GM18526 (cell line): ENCODE data around the gene MCM9.

Source experiments
- POLR2A ChIP-seq: IDR thresholded peaks from 3 replicates; pipeline ENCODE4 v1.6.1; 2011; ENCODE audit not compliant: insufficient read length; ENCODE audit errors: extremely low read depth

Gene MCM9

DNA sequence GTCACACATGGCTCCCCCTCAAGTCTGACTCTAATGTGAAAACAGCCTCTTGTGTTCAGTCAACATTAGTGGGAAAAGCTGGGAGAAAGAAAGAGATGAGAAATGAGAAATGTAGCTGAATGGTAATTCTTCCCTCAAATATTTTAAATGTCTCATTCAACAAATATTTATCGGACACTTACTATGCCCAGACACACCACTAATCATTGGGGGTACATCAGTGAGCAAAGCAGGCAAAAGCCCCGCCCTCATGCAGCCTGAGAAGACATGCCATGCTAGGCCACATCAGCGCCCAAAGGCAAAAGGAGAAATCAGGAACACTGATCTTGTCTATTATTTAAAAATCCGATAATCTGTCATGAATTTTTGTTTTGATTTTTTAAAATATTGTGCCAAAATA, 130.9 kb downstream of the MCM9 start:
- no peak for TF ChIP-seq POLR2A

DNA sequence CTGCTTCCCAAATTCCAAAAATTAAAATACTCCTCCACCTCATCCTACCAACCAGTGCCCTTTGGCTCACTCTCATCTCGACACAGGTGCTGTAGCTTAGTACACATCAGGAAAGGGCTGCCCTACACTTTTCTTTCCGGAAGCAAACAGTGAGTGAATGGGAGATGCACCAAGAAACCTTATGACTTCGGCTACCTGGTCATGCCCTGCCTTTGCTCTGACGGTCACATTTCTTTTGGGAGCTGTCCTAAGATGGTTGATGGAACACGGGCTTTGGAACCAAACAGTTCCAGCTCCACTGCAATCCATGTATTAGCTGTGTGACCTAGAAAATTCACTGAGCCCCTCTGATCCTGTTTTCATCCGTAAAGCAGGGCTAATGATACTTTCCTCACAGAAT, 133.7 kb downstream of the MCM9 start:
- no peak for TF ChIP-seq POLR2A

DNA sequence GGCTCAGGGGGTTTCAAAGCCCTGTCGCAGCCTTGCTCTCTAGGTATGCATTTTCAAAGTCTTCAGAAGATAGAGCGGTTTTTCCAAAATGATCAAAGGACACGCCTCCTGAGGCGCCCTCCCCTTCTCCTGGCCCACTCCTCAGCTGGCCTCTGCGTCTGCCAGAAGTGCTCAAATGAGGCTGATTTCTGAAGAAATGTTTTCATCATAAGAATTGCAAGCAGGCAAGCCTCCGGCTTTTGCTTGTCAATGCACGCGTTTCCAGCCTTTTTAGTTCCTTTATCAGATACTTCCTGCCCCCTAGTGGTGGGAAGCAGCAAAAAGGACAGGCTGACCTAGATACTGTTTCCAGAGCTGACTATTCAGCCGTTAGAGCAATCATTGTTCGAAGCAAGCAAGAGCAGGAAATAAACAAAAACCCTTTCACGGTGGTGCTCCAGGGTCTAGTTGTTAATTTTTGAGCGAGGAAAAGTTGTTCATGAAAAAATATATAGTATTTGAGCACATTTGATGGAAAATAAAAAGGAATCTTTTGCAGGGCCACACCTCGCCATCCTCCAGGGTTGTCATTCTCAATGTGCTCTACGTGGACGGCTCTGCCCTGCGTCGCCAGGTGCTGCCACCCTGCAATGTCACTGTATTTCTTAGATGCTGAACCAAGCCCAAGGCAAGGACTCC, 134.4 kb downstream of the MCM9 start:
- TF ChIP-seq POLR2A: no peak

DNA sequence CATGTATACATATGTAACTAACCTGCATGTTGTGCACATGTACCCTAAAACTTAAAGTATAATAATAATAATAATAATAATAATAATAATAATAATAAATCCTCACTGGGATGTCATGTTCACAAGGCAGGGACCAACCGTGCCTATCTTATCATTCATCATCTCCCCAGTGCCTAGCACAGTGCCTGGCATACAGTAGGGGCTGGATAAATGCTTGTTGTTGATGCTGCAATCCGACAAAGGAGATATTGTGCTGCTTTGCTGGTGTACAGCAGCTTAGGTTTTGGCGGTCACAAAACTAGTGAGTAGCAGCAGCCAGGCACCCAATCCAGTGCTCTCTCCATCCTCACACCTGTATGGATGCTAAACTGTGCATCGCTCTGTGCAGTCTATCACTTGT, 135.1 kb downstream of the MCM9 start:
- no peak for TF ChIP-seq POLR2A

DNA sequence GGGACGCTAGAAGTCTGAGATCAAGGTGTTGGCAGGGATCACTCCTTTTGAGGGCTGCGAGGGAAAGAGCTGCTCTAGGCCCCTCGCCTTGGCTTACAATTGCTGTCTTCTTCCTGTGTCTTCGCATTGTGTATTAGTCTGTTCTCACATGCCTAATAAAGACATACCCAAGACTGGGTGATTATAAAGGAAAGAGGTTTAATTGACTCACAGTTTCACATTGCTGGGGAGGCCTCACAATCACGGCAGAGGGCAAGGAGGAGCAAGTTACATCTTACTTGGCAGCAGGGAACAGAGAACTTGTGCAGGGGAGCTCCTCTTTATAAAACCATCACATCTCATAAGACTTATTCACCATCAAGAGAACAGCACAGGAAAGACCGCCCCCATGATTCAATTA, 143.5 kb downstream of the MCM9 start:
- no peak for TF ChIP-seq POLR2A

DNA sequence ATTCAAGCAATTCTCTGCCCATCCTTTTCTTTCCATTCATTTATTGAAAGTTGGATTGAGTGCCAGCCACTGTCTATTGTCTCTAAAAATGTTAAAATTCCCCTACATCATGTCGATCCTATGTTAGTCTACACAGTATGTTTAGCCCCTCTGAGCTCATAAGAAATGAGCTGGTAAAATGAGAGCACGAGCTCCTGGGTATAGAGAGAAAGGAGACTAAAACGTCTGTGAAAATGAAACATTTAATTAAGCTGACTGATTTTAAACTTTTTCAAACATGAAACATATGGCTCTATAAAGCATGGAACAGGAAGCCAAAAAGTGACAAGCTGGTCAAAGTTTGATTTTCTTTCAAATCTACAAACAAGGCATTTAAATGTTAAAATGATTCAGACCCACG, 145.0 kb downstream of the MCM9 start:
- no peak for TF ChIP-seq POLR2A

DNA sequence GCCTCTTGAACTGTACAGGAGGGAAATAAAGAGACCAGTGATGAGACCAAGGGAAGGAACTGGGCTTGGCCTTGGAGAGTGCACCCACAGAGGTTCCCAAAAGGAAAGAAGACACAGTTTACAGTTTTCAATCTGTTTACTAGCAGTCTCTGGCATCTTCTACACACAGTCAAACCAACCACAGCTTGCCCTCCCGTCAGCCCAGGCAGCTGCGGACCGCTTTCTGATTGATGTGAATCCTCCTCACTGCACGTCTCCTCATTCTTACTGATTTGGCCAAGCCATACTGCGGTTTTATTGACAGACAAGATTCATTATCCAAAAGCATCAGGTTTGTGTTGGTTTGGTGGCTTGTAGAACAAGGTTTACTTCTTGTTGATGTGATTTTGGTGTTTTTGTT, 145.5 kb downstream of the MCM9 start:
- TF ChIP-seq POLR2A: no peak

DNA sequence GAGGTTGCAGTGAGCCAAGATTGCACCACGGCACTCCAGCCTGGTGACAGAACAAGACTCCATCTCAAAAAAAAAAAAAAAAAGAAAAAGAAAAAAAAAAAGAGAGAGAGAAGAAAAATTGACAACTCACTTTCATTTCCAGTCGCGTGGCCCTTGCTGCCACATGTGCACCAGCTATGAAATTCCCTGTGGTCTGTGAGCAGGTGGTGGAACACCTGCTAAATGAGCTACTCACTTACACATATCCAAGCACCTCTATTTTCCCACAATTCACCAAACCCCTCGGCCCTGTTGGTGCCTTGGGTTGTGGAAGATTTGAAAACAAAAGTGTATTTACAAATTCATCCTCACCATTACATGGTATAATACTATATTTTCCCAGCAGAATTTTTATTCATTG, 146.3 kb downstream of the MCM9 start:
- no peak for TF ChIP-seq POLR2A

DNA sequence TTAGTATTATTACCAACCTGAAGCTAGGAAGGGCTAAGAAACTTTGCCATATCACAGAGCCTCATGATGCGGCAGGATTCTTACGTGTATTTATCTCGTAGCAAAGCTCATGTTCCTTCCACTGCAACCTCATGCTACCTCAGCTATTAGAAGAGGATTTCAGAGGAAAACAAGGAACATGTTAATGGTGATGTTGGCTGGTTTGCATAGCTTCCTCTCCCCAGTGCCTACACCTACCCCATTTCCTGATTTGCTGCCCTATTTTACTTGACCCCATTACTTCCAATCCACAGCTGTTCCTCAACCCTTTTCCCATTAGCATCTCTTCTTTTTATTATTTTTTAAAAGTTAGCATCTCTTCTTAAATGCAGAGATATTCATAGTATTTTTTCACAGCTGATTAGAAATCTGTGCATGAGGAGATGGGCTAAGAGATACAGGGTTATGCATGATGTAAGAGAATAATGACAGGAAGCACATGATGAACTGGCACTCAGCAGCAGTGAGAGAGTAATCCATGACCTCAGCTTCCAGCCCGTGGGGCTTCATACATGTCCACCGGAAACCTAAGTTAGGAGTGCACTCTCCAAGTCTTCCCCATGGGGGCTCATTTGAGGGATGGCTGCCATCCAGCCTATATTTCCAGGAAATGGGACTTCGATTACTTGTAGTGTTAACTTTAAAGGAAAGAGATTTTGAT, 147.1 kb downstream of the MCM9 start:
- TF ChIP-seq POLR2A: no peak

DNA sequence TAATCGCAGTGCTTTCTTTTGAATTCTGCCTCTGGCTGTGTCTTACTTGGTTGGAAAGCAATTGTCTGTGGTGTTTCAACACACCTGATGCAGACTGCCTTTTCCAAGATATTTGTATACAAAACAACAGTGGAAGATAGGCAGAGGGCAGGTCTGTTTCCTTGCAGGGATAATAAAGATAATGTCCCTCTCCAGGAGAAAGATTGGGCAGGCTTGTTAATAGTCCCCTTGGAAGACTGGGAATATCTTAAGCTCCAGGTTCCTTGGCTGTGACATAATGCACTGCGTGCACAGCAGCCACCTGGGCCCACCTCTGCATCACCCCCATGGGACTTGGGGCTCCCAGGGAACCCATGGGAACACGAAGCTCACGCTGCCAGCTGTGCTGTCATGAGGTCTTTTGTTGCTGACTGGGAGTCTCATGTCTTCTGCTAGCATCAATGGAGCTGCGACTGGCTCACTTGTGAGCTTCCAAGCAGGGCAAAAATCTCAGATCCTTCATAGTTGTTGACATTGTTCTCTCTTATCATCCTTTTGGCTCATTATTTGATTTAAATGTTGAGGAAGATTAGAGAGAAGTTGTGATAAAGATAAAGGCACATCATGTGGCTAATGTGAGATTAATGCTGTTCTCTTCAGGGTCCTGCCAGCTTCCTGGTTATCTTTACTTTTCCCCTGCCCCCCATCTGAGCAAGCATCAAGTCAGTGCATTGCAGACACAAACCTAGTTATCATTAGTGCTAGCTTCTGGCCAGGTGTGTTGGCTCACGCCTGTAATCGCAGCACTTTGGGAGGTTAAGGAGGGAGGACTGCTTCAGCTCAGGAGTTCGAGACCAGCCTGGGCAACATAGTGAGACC, 148.1 kb downstream of the MCM9 start:
- TF ChIP-seq POLR2A: no peak

DNA sequence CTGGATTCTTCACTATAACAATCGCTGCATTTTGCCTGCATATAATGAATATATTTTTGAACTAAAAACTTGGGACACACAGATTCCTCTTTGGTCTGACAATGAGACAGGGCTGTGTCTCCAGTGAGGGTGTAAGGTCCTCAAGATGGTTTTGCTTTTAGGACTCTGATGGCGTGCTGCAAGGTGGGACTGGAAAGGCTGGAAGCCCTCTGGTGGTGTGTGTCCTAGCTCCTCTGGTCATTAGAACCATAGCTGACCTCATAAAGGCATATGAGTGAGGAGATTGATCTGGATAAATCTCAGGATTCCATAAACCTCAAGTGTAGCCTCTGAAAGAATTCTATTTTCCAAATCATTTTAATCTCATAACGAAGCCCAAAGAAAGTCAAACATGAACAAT, 149.4 kb downstream of the MCM9 start:
- TF ChIP-seq POLR2A: no peak

DNA sequence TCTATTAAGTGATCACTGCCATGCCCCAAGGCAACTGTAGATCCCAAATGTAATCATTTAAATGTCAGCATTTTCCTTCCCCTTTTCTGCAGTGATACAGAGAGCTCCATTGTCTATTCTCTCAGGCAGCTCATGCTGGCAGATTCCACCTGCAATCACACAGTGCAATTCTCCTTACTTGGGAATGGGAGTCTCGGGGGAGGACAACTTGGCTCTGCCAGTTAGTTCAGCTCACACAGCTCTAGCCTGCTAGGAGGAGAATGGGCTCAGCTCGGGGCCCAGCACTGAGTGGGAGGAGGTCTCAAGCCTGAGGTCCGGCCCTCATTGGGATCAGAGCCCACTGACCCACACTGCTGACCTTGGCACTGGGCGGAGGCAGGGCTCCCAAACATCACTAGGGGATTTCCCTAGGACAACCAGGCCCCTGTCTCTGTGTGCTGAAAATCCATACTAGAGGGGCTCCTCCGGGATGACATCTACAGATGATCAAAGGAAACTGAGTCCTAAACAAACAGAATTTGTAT, 150.3 kb downstream of the MCM9 start:
- TF ChIP-seq POLR2A: no peak

DNA sequence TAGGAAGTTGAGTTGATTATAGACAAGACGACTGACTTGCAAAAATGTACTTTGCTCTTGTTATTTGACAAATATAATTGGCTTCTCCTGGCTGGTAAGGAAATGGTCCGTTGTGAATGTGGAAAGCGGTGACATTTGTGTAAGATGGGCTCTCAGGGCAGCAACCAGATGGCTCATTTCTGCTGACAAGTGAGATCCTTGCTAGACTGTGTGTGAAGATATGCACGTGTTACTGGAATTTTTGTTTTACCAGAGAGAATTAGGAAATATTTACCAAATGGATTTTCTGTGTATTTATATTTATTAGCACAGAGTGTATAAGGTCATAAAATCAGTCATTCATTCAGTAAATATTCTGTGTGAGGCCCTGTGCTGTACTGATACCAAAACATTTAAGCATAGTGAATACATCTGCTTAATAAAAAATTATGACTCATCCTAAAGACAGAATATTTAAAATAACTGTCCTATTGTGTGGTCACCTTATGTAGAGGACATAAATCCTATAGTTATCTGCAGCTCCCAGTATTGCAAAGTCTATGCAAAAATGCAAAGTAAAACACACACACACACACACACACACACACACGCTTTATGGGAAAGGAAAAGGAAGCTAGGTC, 150.9 kb downstream of the MCM9 start:
- no peak for TF ChIP-seq POLR2A

DNA sequence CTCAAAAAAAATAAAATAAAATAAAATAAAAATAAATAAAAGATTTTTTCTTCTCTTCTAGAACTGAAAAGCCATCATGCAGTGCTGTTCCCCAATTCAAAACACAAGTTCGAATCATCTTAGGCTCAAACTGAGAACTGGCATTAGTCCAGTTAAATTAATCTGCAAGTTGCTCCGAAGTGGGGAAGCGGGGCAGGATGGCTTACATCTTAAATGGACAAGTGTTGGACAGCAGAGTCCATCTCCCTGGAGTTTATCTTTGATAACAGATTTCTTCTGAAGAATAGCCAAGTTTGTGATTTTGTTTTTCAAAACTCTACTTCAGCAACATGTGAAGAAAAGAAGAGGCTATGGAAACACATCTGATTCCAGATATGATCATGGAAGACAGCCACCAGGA, 152.3 kb downstream of the MCM9 start:
- TF ChIP-seq POLR2A: no peak

DNA sequence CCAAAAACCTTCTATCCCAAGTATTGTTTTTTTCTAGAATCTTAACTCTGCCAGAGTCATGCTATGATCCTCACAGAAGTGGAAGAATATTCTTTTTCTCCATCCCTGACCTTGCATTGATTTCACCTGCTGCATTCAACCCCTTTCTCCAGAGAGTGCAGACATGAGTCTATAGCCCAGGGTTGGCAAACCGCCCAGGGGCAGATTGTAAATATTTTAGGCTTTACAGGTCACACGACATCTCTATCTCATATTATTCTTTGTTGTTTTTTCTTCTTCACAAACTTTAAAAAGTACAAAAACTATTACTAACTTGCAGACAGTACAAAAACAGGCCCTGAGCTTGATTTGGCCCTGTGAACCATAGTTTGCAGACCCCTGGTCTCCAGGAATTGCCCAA, 153.1 kb downstream of the MCM9 start:
- TF ChIP-seq POLR2A: no peak
